Measurements from ENCODE around the gene FARP2. TPM values are rescaled to one million over a fixed set of nuclear protein-coding genes. Genes with fewer than 3 reads are reported as not detected.

The FARP2 gene
- total RNA-seq, 1 donor from 2014 or later = 31.8 TPM

GRCh38 chr2:241349941-241350340 is 6.1 kb upstream of the FARP2 start:
- H3K36me3 ChIP-seq (ENCODE audit: control insufficient read depth, insufficient read depth, low read length) = peaks cover 2% of the 10 kb centered on the region
- no peak overlapping the region for H3K4me3 ChIP-seq (ENCODE audit: low read depth, low read length)
- H3K27me3 ChIP-seq (ENCODE audit: control insufficient read depth, insufficient read depth, low read length) = no peaks in the 10 kb centered on the region
- TF ChIP-seq, protein P1, sequence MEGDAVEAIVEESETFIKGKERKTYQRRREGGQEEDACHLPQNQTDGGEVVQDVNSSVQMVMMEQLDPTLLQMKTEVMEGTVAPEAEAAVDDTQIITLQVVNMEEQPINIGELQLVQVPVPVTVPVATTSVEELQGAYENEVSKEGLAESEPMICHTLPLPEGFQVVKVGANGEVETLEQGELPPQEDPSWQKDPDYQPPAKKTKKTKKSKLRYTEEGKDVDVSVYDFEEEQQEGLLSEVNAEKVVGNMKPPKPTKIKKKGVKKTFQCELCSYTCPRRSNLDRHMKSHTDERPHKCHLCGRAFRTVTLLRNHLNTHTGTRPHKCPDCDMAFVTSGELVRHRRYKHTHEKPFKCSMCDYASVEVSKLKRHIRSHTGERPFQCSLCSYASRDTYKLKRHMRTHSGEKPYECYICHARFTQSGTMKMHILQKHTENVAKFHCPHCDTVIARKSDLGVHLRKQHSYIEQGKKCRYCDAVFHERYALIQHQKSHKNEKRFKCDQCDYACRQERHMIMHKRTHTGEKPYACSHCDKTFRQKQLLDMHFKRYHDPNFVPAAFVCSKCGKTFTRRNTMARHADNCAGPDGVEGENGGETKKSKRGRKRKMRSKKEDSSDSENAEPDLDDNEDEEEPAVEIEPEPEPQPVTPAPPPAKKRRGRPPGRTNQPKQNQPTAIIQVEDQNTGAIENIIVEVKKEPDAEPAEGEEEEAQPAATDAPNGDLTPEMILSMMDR (IDR thresholded peaks at IDR 0.05; ENCODE audit: insufficient read depth, low read length, poor library complexity, severe bottlenecking) = no peak
- no peak for DNase-seq (ENCODE audit: low read depth)

DNA sequence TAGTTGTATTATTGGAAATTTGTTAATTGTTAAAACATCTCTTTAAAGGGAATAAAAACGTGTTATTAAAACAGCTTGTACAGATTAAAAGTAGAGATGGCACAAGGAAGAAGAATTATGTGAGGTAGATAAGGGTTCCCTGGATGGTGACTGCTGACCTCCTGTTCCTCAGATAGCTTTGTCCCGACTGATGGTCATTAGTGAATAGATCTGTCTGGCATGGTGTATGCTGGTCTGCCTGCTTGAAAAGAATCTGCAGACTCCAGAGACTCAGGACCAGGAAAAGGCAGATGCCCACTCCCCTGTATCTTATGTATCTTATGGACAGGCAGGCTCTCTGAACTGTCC is 5.6 kb upstream of the FARP2 start:
- Histone ChIP-seq H3K36me3 (ENCODE audit: control insufficient read depth, insufficient read depth, low read length) (peaks cover 2% of the 10 kb centered on the region), H3K27me3 (ENCODE audit: control insufficient read depth, insufficient read depth, low read length) (no peaks in the 10 kb centered on the region), H3K4me3 (ENCODE audit: low read depth, low read length) (no peak overlapping the region)
- TF ChIP-seq, protein P1 (IDR thresholded peaks at IDR 0.05; ENCODE audit: insufficient read depth, low read length, poor library complexity, severe bottlenecking) = no peak
- DNase-seq (ENCODE audit: low read depth) = no peak

DNA sequence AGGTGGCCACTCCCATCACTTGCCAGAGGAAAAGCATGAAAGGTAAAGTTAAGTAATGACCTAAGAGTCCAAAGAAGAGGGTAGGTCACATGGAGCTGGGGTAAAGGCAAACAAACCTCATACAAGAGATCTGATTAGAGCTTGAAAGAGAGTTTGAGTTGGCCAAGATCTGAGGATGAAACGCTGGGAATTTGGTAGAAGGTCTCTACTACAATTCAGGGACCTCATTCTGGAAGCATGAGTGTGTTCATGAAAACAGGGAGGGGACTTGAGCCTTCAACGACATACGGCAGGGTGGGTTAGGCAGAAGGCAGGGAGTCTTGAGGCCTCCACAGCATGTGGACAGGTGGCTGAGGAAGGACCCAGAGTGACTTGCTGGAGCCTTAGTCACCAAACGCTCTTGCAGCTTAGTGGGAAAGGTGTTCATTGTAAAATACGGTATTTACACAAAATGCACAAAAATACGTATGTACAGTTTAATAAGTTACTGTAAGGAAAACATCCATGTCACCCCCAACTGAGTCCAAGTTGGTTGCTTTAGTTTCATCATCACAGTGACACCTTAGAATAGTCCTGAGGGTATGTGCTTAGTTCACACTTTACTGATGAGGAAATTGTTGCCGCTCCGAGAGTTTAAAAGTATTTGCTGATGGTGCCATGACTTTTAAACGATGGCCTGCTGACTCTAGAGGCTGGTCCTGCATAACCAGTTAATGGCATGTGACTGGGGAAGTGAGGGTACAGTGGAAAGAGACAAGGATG is 5.0 kb upstream of the FARP2 start:
- Histone ChIP-seq H3K4me3 (ENCODE audit: low read depth, low read length) (no peak overlapping the region), H3K27me3 (ENCODE audit: control insufficient read depth, insufficient read depth, low read length) (no peaks in the 10 kb centered on the region), H3K36me3 (ENCODE audit: control insufficient read depth, insufficient read depth, low read length) (peaks cover 2% of the 10 kb centered on the region)
- TF ChIP-seq, protein P1 (IDR thresholded peaks at IDR 0.05; ENCODE audit: insufficient read depth, low read length, poor library complexity, severe bottlenecking) = no peak
- DNase-seq (ENCODE audit: low read depth) = peak; percentile 65

DNA sequence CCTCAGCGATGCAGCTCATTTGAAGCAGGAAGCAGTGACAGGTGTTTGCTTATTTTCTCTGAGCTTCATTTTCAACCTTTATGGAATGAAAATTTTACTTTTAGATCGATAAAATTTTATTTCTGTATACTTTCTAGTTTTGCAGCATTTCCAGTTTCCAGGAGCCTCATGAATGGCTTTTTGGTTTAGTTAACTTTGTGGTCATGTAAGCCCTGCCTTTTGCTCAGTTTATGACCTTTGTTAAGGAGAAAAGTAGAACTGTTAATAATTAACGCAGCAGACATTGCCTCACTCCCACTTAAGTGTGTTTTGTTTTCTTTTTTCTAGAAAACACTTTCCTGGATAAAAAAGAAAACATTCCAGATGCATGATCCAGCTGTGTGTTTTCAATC is 4.4 kb upstream of the FARP2 start:
- Histone ChIP-seq H3K4me3 (ENCODE audit: low read depth, low read length) (no peak overlapping the region), H3K27me3 (ENCODE audit: control insufficient read depth, insufficient read depth, low read length) (no peaks in the 10 kb centered on the region), H3K36me3 (ENCODE audit: control insufficient read depth, insufficient read depth, low read length) (peaks cover 2% of the 10 kb centered on the region)
- DNase-seq (ENCODE audit: low read depth) = peak; percentile 86
- TF ChIP-seq, protein P1 (IDR thresholded peaks at IDR 0.05; ENCODE audit: insufficient read depth, low read length, poor library complexity, severe bottlenecking) = no peak

GRCh38 chr2:241352227-241352626 is 3.9 kb upstream of the FARP2 start:
- TF ChIP-seq, protein P1 (IDR thresholded peaks at IDR 0.05; ENCODE audit: insufficient read depth, low read length, poor library complexity, severe bottlenecking) = no peak
- Histone ChIP-seq H3K27me3 (ENCODE audit: control insufficient read depth, insufficient read depth, low read length) (no peaks in the 10 kb centered on the region), H3K36me3 (ENCODE audit: control insufficient read depth, insufficient read depth, low read length) (peaks cover 2% of the 10 kb centered on the region), H3K4me3 (ENCODE audit: low read depth, low read length) (no peak overlapping the region)
- no peak for DNase-seq (ENCODE audit: low read depth)

Data from kidney epithelial cell (primary cell).